ENCODE measurements around the gene SEMA4G. TPM values are rescaled to one million over a fixed set of nuclear protein-coding genes. Genes with fewer than 3 reads are reported as not detected.

Gene SEMA4G
- total RNA-seq, 1 experiment from 2014 or later, result not detected

DNA sequence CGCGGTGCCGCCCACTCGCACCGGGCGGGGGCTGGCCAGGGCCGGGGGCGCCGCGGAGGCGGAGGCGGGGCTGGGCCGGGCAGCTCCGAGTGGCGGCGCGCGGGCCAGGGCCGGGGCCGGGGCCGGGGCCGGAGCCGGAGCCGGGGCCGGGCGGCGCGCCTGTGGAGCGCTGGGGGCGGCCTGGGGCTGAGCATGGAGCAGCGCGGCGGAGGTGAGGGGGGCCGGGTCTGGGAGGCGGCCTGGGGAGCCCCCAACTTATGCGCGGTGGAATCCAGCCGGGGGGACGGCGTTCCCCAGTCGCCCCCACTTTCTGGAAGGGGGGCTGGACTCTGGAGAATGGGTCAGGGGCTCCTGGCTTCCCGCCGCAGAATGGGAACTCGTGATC is 30.4 kb downstream of the SEMA4G start, which contains the start of gene LZTS2:
LZTS2 (plus strand) TSS at position 67 of the 385 bp plus-strand sequence. CDS start 2,731 bp downstream, outside the sequence.
- TF ChIP-seq, protein P1, sequence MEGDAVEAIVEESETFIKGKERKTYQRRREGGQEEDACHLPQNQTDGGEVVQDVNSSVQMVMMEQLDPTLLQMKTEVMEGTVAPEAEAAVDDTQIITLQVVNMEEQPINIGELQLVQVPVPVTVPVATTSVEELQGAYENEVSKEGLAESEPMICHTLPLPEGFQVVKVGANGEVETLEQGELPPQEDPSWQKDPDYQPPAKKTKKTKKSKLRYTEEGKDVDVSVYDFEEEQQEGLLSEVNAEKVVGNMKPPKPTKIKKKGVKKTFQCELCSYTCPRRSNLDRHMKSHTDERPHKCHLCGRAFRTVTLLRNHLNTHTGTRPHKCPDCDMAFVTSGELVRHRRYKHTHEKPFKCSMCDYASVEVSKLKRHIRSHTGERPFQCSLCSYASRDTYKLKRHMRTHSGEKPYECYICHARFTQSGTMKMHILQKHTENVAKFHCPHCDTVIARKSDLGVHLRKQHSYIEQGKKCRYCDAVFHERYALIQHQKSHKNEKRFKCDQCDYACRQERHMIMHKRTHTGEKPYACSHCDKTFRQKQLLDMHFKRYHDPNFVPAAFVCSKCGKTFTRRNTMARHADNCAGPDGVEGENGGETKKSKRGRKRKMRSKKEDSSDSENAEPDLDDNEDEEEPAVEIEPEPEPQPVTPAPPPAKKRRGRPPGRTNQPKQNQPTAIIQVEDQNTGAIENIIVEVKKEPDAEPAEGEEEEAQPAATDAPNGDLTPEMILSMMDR (IDR thresholded peaks at IDR 0.05; ENCODE audit: unreplicated experiment), result no peak
- POLR2A ChIA-PET, result interaction anchor here (0.6 to 7.5 kb wide), 11 partner anchors 11 to 478 kb away, joined by 3 to 74 read pairs (median 7); partner anchors contain the start of genes MRPL43, PDZD7, SFXN3 and TWNK
- no peaks in the 10 kb centered on the region for H3K27me3 Mint-ChIP-seq (ENCODE audit: insufficient read depth, unreplicated experiment)
- peaks cover 20% of the 10 kb centered on the region for H3K36me3 Mint-ChIP-seq (ENCODE audit: insufficient read depth, unreplicated experiment)
- BruUV-seq (replicated peaks), result no TSS peak
- intact Hi-C loops (cut with micrococcal nuclease), result no loop called here
- peak within 1 kb of the TSS; percentile 76 for H3K4me3 Mint-ChIP-seq (ENCODE audit: unreplicated experiment)
- peak within 1 kb of the TSS; percentile 44 for H3K27ac Mint-ChIP-seq (ENCODE audit: low read depth, unreplicated experiment)
- peaks cover 19% of the 10 kb centered on the region for H3K4me1 Mint-ChIP-seq (ENCODE audit: insufficient read depth, unreplicated experiment)
- no peaks in the 10 kb centered on the region for H3K9me3 Mint-ChIP-seq (ENCODE audit: unreplicated experiment)
- CTCF ChIA-PET, result interaction anchor here (0.5 to 12.3 kb wide), 8 partner anchors 10 to 1457 kb away, joined by 3 to 199 read pairs (median 4); no protein-coding TSS in a partner anchor
- no peak for DNase-seq (ENCODE audit: unreplicated experiment)

DNA sequence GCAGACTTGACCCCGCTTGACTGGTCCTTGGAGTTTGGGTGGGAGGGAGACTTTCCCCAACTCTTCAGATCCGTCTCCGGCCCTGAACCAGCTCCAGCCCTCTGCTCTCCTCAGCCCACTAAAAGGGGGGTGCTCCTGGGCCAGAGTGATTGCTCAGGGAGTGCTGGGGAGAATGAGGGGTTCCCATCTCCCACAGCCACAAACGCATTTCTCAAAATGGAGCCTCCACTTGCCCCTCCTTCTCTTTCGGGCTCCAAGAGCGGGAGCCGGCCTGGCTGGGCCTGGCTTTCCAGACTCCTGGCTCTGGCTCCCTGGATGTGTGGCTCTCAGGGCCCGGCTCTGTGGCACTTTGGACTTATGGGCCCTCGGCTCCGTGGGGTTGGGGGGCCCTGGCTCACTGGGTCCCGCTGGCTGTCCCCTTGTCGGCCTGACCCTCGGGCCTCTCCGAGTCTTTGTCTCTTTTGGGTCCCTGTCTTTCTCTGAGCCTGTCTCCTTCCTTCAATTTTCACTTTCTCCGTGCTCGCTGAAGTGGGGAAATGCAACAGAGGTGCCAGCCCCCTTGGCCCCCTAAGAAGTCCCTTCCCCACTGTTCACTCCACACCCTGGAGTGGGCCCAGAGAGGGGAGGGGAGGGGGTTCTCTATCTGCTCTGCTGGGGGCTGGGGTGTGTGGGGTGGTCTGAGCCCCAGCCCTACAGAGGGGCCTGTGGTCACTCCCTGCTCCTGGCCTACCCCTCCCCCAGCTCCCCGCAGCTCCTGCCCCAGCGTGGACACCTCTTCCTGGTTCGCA is 31.0 kb downstream of the SEMA4G start:
- H3K9me3 Mint-ChIP-seq (ENCODE audit: unreplicated experiment), result no peaks in the 10 kb centered on the region
- H3K4me1 Mint-ChIP-seq (ENCODE audit: insufficient read depth, unreplicated experiment), result peaks cover 19% of the 10 kb centered on the region
- intact Hi-C loops (cut with micrococcal nuclease), result no loop called here
- ChIA-PET CTCF (interaction anchor here (1.0 to 12.3 kb wide), 5 partner anchors 10 to 41 kb away, joined by 3 to 199 read pairs (median 32); no protein-coding TSS in a partner anchor), POLR2A (interaction anchor here (0.6 to 7.5 kb wide), 7 partner anchors 9 to 65 kb away, joined by 3 to 74 read pairs (median 5); partner anchors contain the start of genes MRPL43, PDZD7, SFXN3 and TWNK)
- peak overlapping the region; percentile 76 for H3K4me3 Mint-ChIP-seq (ENCODE audit: unreplicated experiment)
- peaks cover 17% of the 10 kb centered on the region for H3K36me3 Mint-ChIP-seq (ENCODE audit: insufficient read depth, unreplicated experiment)
- peak overlapping the region; percentile 17 for H3K27ac Mint-ChIP-seq (ENCODE audit: low read depth, unreplicated experiment)
- DNase-seq (ENCODE audit: unreplicated experiment), result peak; percentile 5
- H3K27me3 Mint-ChIP-seq (ENCODE audit: insufficient read depth, unreplicated experiment), result no peaks in the 10 kb centered on the region
- no TSS peak for BruUV-seq (replicated peaks)
- TF ChIP-seq, protein P1 (IDR thresholded peaks at IDR 0.05; ENCODE audit: unreplicated experiment), result no peak

DNA sequence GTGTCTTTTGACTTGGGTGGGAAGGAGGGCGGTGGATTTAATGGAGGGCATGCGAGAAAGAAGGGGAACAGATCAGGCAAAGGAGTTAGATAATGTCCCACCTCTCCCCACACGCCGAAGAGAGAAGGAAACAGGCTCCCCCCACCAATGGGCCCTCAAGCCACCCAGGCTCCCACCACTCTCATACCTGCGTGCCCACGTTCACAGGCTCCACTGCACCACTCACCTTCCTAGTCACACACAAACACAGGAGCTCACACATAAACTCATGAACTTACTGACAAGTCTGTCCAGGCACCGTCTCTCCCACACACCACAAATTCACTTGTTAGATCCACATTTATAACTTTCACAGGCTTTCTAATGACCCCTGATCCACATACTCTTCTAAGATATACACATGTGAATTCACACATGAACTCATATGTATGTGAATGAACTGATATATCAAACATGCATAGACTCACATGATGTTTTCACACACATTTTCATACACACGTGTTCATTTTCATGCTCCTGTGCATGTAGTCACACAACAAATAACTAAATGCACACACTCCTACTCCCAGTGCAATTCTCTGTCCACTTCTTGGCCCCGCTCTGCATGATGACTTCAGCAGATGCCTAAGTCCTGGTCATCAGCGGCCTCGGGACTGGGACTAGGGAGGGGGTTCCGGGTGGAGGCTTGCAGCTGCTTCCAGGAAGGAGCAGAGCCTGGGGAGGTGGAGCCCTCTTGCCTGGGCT is 31.8 kb downstream of the SEMA4G start:
- peak overlapping the region; percentile 76 for H3K4me3 Mint-ChIP-seq (ENCODE audit: unreplicated experiment)
- H3K9me3 Mint-ChIP-seq (ENCODE audit: unreplicated experiment), result no peaks in the 10 kb centered on the region
- TF ChIP-seq, protein P1 (IDR thresholded peaks at IDR 0.05; ENCODE audit: unreplicated experiment), result no peak
- ChIA-PET POLR2A (interaction anchor here (0.6 to 7.5 kb wide), 4 partner anchors 9 to 37 kb away, joined by 3 to 74 read pairs (median 3); partner anchors contain the start of genes PDZD7 and SFXN3), CTCF (interaction anchor here (1.0 to 5.9 kb wide), 3 partner anchors 11 to 28 kb away, joined by 3 to 60 read pairs (median 11); no protein-coding TSS in a partner anchor)
- peak; percentile 5 for DNase-seq (ENCODE audit: unreplicated experiment)
- H3K27me3 Mint-ChIP-seq (ENCODE audit: insufficient read depth, unreplicated experiment), result no peaks in the 10 kb centered on the region
- peaks cover 13% of the 10 kb centered on the region for H3K36me3 Mint-ChIP-seq (ENCODE audit: insufficient read depth, unreplicated experiment)
- peaks cover 19% of the 10 kb centered on the region for H3K4me1 Mint-ChIP-seq (ENCODE audit: insufficient read depth, unreplicated experiment)
- intact Hi-C loops (cut with micrococcal nuclease), result no loop called here
- BruUV-seq (replicated peaks), result no TSS peak
- H3K27ac Mint-ChIP-seq (ENCODE audit: low read depth, unreplicated experiment), result peak overlapping the region; percentile 17
